H9 (cell line): ENCODE data around the gene MGAT4A. TPM values are rescaled to one million over a fixed set of nuclear protein-coding genes. Genes with fewer than 3 reads are reported as not detected.

ENCODE experiments used
- DNase-seq: peaks from one replicate; pipeline ENCODE4 v3.0.0-alpha.2; 2017
- H2AFZ ChIP-seq: one replicate; pipeline ENCODE4 v1.6.1; 2013; ENCODE audit warnings: mild to moderate bottlenecking, low read length, control low read depth, moderate library complexity
- H2AK5ac ChIP-seq: 2 replicates; pipeline ENCODE4 v1.6.1; 2013; ENCODE audit warnings: low read length, control low read depth, mixed read lengths; ENCODE audit not compliant: insufficient read length
- H2BK120ac ChIP-seq: one replicate; pipeline ENCODE4 v1.6.1; 2013; ENCODE audit warnings: low read depth, mild to moderate bottlenecking, low read length, control low read depth, inconsistent platforms; ENCODE audit not compliant: poor library complexity, severe bottlenecking
- H2BK12ac ChIP-seq: 2 replicates; pipeline ENCODE4 v1.6.1; 2013; ENCODE audit warnings: low read length, control low read depth, mixed read lengths, low read depth; ENCODE audit not compliant: insufficient read length
- H2BK15ac ChIP-seq: 2 replicates; pipeline ENCODE4 v1.6.1; 2013; ENCODE audit warnings: low read depth, low read length, control low read depth
- H2BK20ac ChIP-seq: one replicate; pipeline ENCODE4 v1.6.1; 2013; ENCODE audit warnings: low read depth, mild to moderate bottlenecking, low read length, control low read depth, inconsistent platforms; ENCODE audit not compliant: poor library complexity, severe bottlenecking
- H2BK5ac ChIP-seq: 2 replicates; pipeline ENCODE4 v1.6.1; 2013; ENCODE audit warnings: low read length, control low read depth, mixed read lengths; ENCODE audit not compliant: insufficient read length
- H3K14ac ChIP-seq: 2 replicates; pipeline ENCODE4 v1.6.1; 2013; ENCODE audit warnings: low read length, control low read depth; ENCODE audit not compliant: insufficient read depth
- H3K18ac ChIP-seq: 2 replicates; pipeline ENCODE4 v1.6.1; 2013; ENCODE audit warnings: low read depth, mild to moderate bottlenecking, mixed read lengths, low read length, control low read depth; ENCODE audit not compliant: insufficient read length
- H3K23ac ChIP-seq: 2 replicates; pipeline ENCODE4 v1.6.1; 2013; ENCODE audit warnings: low read length, control low read depth, mixed read lengths, low read depth; ENCODE audit not compliant: insufficient read length
- H3K23me2 ChIP-seq: 2 replicates; pipeline ENCODE4 v1.6.1; 2013; ENCODE audit warnings: low read depth, mild to moderate bottlenecking, mixed read lengths, low read length, control low read depth; ENCODE audit not compliant: insufficient read length, poor library complexity, severe bottlenecking
- H3K27ac ChIP-seq: 2 replicates; pipeline ENCODE4 v1.5.1; 2013; ENCODE audit warnings: low read length, control low read depth, mixed read lengths, low read depth; ENCODE audit not compliant: insufficient read length
- H3K27me3 ChIP-seq: 2 replicates; pipeline ENCODE4 v1.6.1; 2013; ENCODE audit warnings: low read length, control low read depth, inconsistent platforms; ENCODE audit not compliant: insufficient read depth
- H3K4ac ChIP-seq: 2 replicates; pipeline ENCODE4 v1.6.1; 2013; ENCODE audit warnings: low read depth, mild to moderate bottlenecking, control low read depth, inconsistent platforms, low read length, moderate library complexity
- H3K4me1 ChIP-seq: 2 replicates; pipeline ENCODE4 v1.6.1; 2013; ENCODE audit warnings: low read length, control low read depth, inconsistent platforms; ENCODE audit not compliant: insufficient read depth
- H3K4me2 ChIP-seq: 2 replicates; pipeline ENCODE4 v1.6.1; 2013; ENCODE audit warnings: low read length, control low read depth, mixed read lengths; ENCODE audit not compliant: insufficient read length, insufficient read depth
- H3K56ac ChIP-seq: 2 replicates; pipeline ENCODE4 v1.6.1; 2013; ENCODE audit warnings: low read depth, mild to moderate bottlenecking, mixed read lengths, low read length, control low read depth; ENCODE audit not compliant: insufficient read length
- H3K79me1 ChIP-seq: 2 replicates; pipeline ENCODE4 v1.6.1; 2013; ENCODE audit warnings: low read depth, mild to moderate bottlenecking, moderate library complexity, low read length, control low read depth, inconsistent platforms; ENCODE audit not compliant: insufficient read depth, poor library complexity, severe bottlenecking
- H3K79me2 ChIP-seq: 2 replicates; pipeline ENCODE4 v1.6.1; 2013; ENCODE audit warnings: low read length, control low read depth, inconsistent platforms; ENCODE audit not compliant: insufficient read depth
- H3K9ac ChIP-seq: 2 replicates; pipeline ENCODE4 v1.6.1; 2013; ENCODE audit warnings: low read length, control low read depth, mixed read lengths; ENCODE audit not compliant: insufficient read length; ENCODE audit errors: extremely low read depth
- H3K9me3 ChIP-seq: one replicate; pipeline ENCODE4 v1.6.1; 2013; ENCODE audit warnings: low read depth, low read length, inconsistent platforms; ENCODE audit not compliant: control insufficient read depth
- H3T11ph ChIP-seq: one replicate; pipeline ENCODE4 v1.6.1; 2013; ENCODE audit warnings: mild to moderate bottlenecking, low read length, control low read depth, inconsistent platforms
- H4K20me1 ChIP-seq: one replicate; pipeline ENCODE4 v1.6.1; 2013; ENCODE audit not compliant: control insufficient read depth, insufficient read length, insufficient read depth
- H4K5ac ChIP-seq: 2 replicates; pipeline ENCODE4 v1.6.1; 2013; ENCODE audit warnings: low read depth, mild to moderate bottlenecking, mixed read lengths, low read length, control low read depth; ENCODE audit not compliant: insufficient read length
- H4K8ac ChIP-seq: replicated peaks from 2 replicates; pipeline ENCODE4 v1.6.1; 2013; ENCODE audit warnings: low read length, control low read depth, mixed read lengths, low read depth; ENCODE audit not compliant: insufficient read length
- H4K91ac ChIP-seq: 2 replicates; pipeline ENCODE4 v1.6.1; 2013; ENCODE audit warnings: low read depth, mild to moderate bottlenecking, moderate library complexity, mixed read lengths, low read length, control low read depth; ENCODE audit not compliant: insufficient read length
- H3K27ac Mint-ChIP-seq, 3 experiments: 2 replicates in 2 of 3; 3 replicates in 1 of 3; pipeline ENCODE4 v1.8.0; 2020 to 2021; ENCODE audit warnings: mixed read lengths in 3 of 3, mild to moderate bottlenecking in 1 of 3, moderate library complexity in 1 of 3
- H3K27me3 Mint-ChIP-seq: 2 replicates; pipeline ENCODE4 v1.8.0; 2021; ENCODE audit warnings: low read depth, mild to moderate bottlenecking, moderate library complexity, mixed read lengths
- H3K36me3 Mint-ChIP-seq, 3 experiments: 2 replicates in 2 of 3; 3 replicates in 1 of 3; pipeline ENCODE4 v1.8.0; 2020 to 2021; ENCODE audit warnings: low read depth in 3 of 3, mixed read lengths in 3 of 3; ENCODE audit not compliant: insufficient read depth in 1 of 3
- H3K4me1 Mint-ChIP-seq, 2 experiments: 2 replicates each; pipeline ENCODE4 v1.8.0; 2020; ENCODE audit warnings: mixed read lengths in 2 of 2
- H3K4me3 Mint-ChIP-seq, 2 experiments: 2 replicates in 1 of 2; 3 replicates in 1 of 2; pipeline ENCODE4 v1.8.0; 2020 to 2021; ENCODE audit warnings: mild to moderate bottlenecking in 2 of 2, mixed read lengths in 2 of 2, moderate library complexity in 1 of 2
- H3K9me3 Mint-ChIP-seq, 2 experiments: 2 replicates in 1 of 2; 3 replicates in 1 of 2; pipeline ENCODE4 v1.8.0; 2020; ENCODE audit warnings: mild to moderate bottlenecking in 2 of 2, mixed read lengths in 2 of 2, moderate library complexity in 1 of 2
- CTCF ChIP-seq: fragments of 200-600 bp; sonication (generic); conservative IDR thresholded peaks from 3 replicates; pipeline ENCODE4 v1.8.0; 2021; ENCODE audit warnings: antibody characterized with exemption, mild to moderate bottlenecking
- WGBS: extraction: QIAGEN DNeasy Blood & Tissue Kit; methylation state at CpG from one replicate; pipeline ENCODE4 v1.1.7; 2013; ENCODE audit warnings: missing lambda C conversion rate, low lambda C conversion rate, mixed read lengths; ENCODE audit not compliant: insufficient read length; ENCODE audit errors: extremely low coverage; 5-methylcytosine and 5-hydroxymethylcytosine counted together
- total RNA-seq: library from RNA; stranded (reverse); gene quantifications from 2 replicates; pipeline ENCODE4 v1.2.1, GENCODE V29; 2021

MGAT4A gene
- total RNA-seq, 1 experiment from 2014 or later = 3.5 TPM

GRCh38 chr2:98773169-98773568, 42.2 kb upstream of the MGAT4A start:
- Histone ChIP-seq H3T11ph (no peak overlapping the region), H3K4me2 (no peak overlapping the region), H4K5ac (no peak overlapping the region), H3K9me3 (no peaks in the 10 kb centered on the region), H2AFZ (no peak overlapping the region), H3K9ac (no peak overlapping the region), H2AK5ac (no peak overlapping the region), H2BK20ac (no peak overlapping the region), H3K27ac (no peak overlapping the region), H3K56ac (no peak overlapping the region), H2BK12ac (no peak overlapping the region), H4K20me1 (peaks cover 2% of the 10 kb centered on the region), H3K14ac (no peak overlapping the region), H3K23ac (no peak overlapping the region), H3K79me1 (no peaks in the 10 kb centered on the region), H3K23me2 (no peaks in the 10 kb centered on the region), H4K8ac (no peak overlapping the region), H3K4ac (no peak overlapping the region), H2BK120ac (no peak overlapping the region), H3K79me2 (no peaks in the 10 kb centered on the region), H3K4me1 (peaks cover 2% of the 10 kb centered on the region; the same call in 1 of the 2 replicates), H3K27me3 (no peaks in the 10 kb centered on the region), H4K91ac (no peak overlapping the region), H3K18ac (no peak overlapping the region), H2BK15ac (no peak overlapping the region), H2BK5ac (no peak overlapping the region)
- no CpG with 5 or more reads among the region's 5 CpGs for WGBS
- H3K9me3 Mint-ChIP-seq = peaks cover 3 to 4% of the 10 kb centered on the region in 2 experiments; a peak in 3 of 5 replicates
- 0 out of 7 replicates have a peak overlapping the region, but pooled peaks of 1 of the 3 experiments have one; percentile 44 for H3K27ac Mint-ChIP-seq
- no peak overlapping the region for H3K4me3 Mint-ChIP-seq
- H3K4me1 Mint-ChIP-seq = peaks cover 35 to 50% of the 10 kb centered on the region in 2 experiments
- H3K36me3 Mint-ChIP-seq = no peaks in the 10 kb centered on the region
- TF ChIP-seq CTCF = no peak
- DNase-seq = no peak
- peaks cover 7% of the 10 kb centered on the region for H3K27me3 Mint-ChIP-seq
